ENCODE data around the gene CIRBP. TPM values are rescaled to one million over a fixed set of nuclear protein-coding genes. Genes with fewer than 3 reads are reported as not detected.
A peak's percentile ranks its signal among the peaks of the same experiment; 100 is the strongest.
"Not testable (repeated sequence)": the region's sequence is repeated elsewhere in the genome, so short reads cannot be mapped to it uniquely, and the experiment has no call there.

Gene CIRBP
- total and polyA plus RNA-seq, 4 donors: 41.1 to 135 (median 96.9) TPM

- H3K9me3 ChIP-seq (ENCODE audit: control insufficient read depth in 4 of 4, low read length in 3 of 4): no peaks in the 10 kb centered on the region
- no peaks in the 10 kb centered on the region for H3K27me3 ChIP-seq (ENCODE audit: control insufficient read depth in 4 of 4, insufficient read depth in 4 of 4, low read length in 3 of 4)
- H3K9ac ChIP-seq (ENCODE audit: low read depth in 1 of 2, low read length in 2 of 2): peak overlapping the region in 1 of 2 donors; percentile 14
- H3K4me1 ChIP-seq (ENCODE audit: control insufficient read depth in 4 of 4, insufficient read depth in 4 of 4, low read length in 3 of 4): peaks cover 32 to 67% (median 54%) of the 10 kb centered on the region in 4 donors
- 37% methylated on average over 26 of the region's 26 CpGs for WGBS
- no peak for TF ChIP-seq FOXA1 (IDR thresholded peaks at IDR 0.05)
- TF ChIP-seq RAD21 (IDR thresholded peaks at IDR 0.05): peak in 1 of 2 donors; percentile 13
- peak; percentile 78 for TF ChIP-seq SP1 (IDR thresholded peaks at IDR 0.05)
- no peak for TF ChIP-seq EGR1 (IDR thresholded peaks at IDR 0.05; ENCODE audit: low read depth in 2 of 2)
- TF ChIP-seq YY1 (IDR thresholded peaks at IDR 0.05): no peak
- TF ChIP-seq CTCF (IDR thresholded peaks at IDR 0.05; ENCODE audit: low read depth, low read length, missing input control): no peak
- TF ChIP-seq ZBTB33 (IDR thresholded peaks at IDR 0.05): peak; percentile 44
- TF ChIP-seq FOXA2 (IDR thresholded peaks at IDR 0.05): no peak
- TF ChIP-seq ATF3 (IDR thresholded peaks at IDR 0.05): no peak
- no peak for TF ChIP-seq JUND (IDR thresholded peaks at IDR 0.05)
- no peak for TF ChIP-seq NR2F2 (IDR thresholded peaks at IDR 0.05)
- TF ChIP-seq MAX (IDR thresholded peaks at IDR 0.05): peak; percentile 38
- peak; percentile 69 to 80 for TF ChIP-seq HNF4A (conservative IDR thresholded peaks at IDR 0.05)
- TF ChIP-seq HNF4G (IDR thresholded peaks at IDR 0.05): peak; percentile 41
- no peak for TF ChIP-seq GABPA (IDR thresholded peaks at IDR 0.05 in 1 of 2, conservative IDR thresholded peaks at IDR 0.05 in 1 of 2)
- TF ChIP-seq REST (IDR thresholded peaks at IDR 0.05): no peak
- TF ChIP-seq TAF1 (conservative IDR thresholded peaks at IDR 0.05): no peak
- TF ChIP-seq RXRA (IDR thresholded peaks at IDR 0.05): peak; percentile 93 to 96
- peak overlapping the region in 2 of 3 donors; percentile 7 to 38 for H3K4me3 ChIP-seq (ENCODE audit: low read depth in 1 of 3, low read length in 3 of 3)
- no peak for DNase-seq (ENCODE audit: low spot score)
- peaks cover 0 to 4% (median 0%) of the 10 kb centered on the region in 4 donors for H3K36me3 ChIP-seq (ENCODE audit: control insufficient read depth in 4 of 4, insufficient read depth in 3 of 4, low read depth in 1 of 4, low read length in 3 of 4)
- H3K27ac ChIP-seq (ENCODE audit: low read depth in 1 of 2, low read length in 2 of 2): peak overlapping the region; percentile 86 to 92
These were observed 23.5 kb upstream of the CIRBP start for GRCh38 chr19:1245494-1246264.

- Histone ChIP-seq H3K27ac (ENCODE audit: low read depth in 1 of 2, low read length in 2 of 2) (peak overlapping the region; percentile 86 to 92), H3K4me1 (ENCODE audit: control insufficient read depth in 4 of 4, insufficient read depth in 4 of 4, low read length in 3 of 4) (peaks cover 26 to 65% (median 50%) of the 10 kb centered on the region in 4 donors), H3K9ac (ENCODE audit: low read depth in 1 of 2, low read length in 2 of 2) (peak overlapping the region in 1 of 2 donors; percentile 14)
- not testable (repeated sequence) for DNase-seq (ENCODE audit: low spot score); H3K9me3 ChIP-seq (ENCODE audit: control insufficient read depth in 4 of 4, low read length in 3 of 4); H3K36me3 ChIP-seq (ENCODE audit: control insufficient read depth in 4 of 4, insufficient read depth in 3 of 4, low read depth in 1 of 4, low read length in 3 of 4); H3K4me3 ChIP-seq (ENCODE audit: low read depth in 1 of 3, low read length in 3 of 3); H3K27me3 ChIP-seq (ENCODE audit: control insufficient read depth in 4 of 4, insufficient read depth in 4 of 4, low read length in 3 of 4)
- 71% methylated on average over 27 of the region's 27 CpGs for WGBS
These were observed 22.7 kb upstream of the CIRBP start for GRCh38 chr19:1246265-1247087.

All from liver (tissue), 9 donors.